ENCODE measurements around the gene MAP7. TPM values are rescaled to one million over a fixed set of nuclear protein-coding genes. Genes with fewer than 3 reads are reported as not detected.

MAP7 gene
- total RNA-seq, 4 donors from 2014 or later, result 0.29 to 6.8 (median 1.1) TPM

DNA sequence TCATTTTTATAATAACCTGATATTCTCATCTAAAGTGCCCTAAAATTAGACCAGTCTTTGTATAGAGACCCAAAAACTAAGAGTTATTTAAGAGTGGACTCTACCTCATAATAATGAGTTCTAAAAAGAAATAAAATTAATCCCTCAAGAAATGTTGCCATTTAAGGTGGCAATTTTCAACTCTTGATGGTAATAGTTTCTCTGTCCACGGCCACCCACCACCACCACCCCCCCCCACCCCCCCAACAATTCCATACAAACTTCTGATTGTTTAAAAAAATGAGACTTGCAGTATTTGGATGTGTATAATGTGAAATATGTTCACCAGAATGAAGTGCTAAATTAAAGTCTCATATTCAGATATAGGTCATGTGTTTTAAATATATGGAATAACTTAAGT lies 2.4 kb downstream of the MAP7 start:
- no peak overlapping the region for H3K27ac ChIP-seq
- TF ChIP-seq, protein P1, sequence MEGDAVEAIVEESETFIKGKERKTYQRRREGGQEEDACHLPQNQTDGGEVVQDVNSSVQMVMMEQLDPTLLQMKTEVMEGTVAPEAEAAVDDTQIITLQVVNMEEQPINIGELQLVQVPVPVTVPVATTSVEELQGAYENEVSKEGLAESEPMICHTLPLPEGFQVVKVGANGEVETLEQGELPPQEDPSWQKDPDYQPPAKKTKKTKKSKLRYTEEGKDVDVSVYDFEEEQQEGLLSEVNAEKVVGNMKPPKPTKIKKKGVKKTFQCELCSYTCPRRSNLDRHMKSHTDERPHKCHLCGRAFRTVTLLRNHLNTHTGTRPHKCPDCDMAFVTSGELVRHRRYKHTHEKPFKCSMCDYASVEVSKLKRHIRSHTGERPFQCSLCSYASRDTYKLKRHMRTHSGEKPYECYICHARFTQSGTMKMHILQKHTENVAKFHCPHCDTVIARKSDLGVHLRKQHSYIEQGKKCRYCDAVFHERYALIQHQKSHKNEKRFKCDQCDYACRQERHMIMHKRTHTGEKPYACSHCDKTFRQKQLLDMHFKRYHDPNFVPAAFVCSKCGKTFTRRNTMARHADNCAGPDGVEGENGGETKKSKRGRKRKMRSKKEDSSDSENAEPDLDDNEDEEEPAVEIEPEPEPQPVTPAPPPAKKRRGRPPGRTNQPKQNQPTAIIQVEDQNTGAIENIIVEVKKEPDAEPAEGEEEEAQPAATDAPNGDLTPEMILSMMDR (IDR thresholded peaks at IDR 0.05), result no peak
- no peak for TF ChIP-seq POLR2A (IDR thresholded peaks at IDR 0.05)

DNA sequence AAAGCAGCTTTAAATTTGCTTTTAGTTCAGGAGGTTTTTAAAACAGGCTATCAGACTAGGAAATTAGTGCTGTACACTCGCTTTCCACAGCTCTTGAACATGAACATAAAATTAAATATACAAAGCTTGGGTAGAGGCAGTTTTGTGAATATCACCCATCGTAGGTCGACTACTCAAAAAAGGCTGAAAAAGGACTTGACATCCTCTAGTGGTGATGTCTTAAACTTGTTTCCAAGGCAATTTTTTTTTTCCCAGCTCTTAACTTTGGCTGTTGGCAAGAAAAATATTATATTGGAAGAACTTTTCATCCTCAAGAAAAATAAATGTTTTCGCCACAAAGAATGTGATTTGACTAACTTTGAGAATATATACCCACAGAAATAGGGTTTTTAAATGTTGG lies 2.9 kb downstream of the MAP7 start:
- no peak for DNase-seq
- Histone ChIP-seq H3K4me1 (peaks cover 0 to 6% of the 10 kb centered on the region in 2 donors), H3K27ac (no peak overlapping the region), H3K36me3 (no peaks in the 10 kb centered on the region), H3K27me3 (peaks cover 0 to 5% of the 10 kb centered on the region in 2 donors), H3K9me3 (no peaks in the 10 kb centered on the region), H3K4me3 (no peak overlapping the region)
- TF ChIP-seq, protein P1 (IDR thresholded peaks at IDR 0.05), result peak in 3 of 4 experiments; percentile 7 to 30 (median 17)
- no peak for TF ChIP-seq POLR2A (IDR thresholded peaks at IDR 0.05)
- intact Hi-C loops (cut with DNase I; ENCODE audit: low total_unique reads), result no loop called here

More for the DNA sequence above, 2.4 kb downstream of the MAP7 start:
- no peaks in the 10 kb centered on the region for H3K36me3 ChIP-seq
- H3K4me1 ChIP-seq, result peaks cover 0 to 6% of the 10 kb centered on the region in 2 donors
- H3K9me3 ChIP-seq, result no peaks in the 10 kb centered on the region
- intact Hi-C loops (cut with DNase I; ENCODE audit: low total_unique reads), result no loop called here
- DNase-seq, result no peak
- H3K4me3 ChIP-seq, result no peak overlapping the region
- H3K27me3 ChIP-seq, result peaks cover 0 to 5% of the 10 kb centered on the region in 2 donors

DNA sequence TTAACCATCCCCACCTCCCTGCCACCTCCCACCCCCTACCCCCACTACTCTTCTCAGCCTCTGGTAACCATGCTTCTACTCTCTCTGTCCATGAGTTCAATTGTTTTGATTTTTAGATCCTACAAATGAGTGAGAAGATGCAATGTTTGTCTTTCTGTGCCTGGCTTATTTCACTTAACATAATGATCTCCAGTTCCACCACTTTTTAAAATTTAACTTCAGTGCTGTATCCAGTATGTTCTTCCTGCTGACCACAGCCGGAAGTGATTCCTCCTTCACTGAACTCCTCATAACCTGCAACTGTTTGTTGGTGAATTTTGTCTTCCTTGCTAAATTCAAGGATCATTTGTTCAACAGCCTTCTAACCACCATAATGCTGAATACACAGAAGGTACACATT lies 3.9 kb downstream of the MAP7 start:
- TF ChIP-seq POLR2A (IDR thresholded peaks at IDR 0.05), result no peak
- no peaks in the 10 kb centered on the region for H3K9me3 ChIP-seq
- H3K4me1 ChIP-seq, result peaks cover 0 to 6% of the 10 kb centered on the region in 2 donors
- H3K27me3 ChIP-seq, result peaks cover 0 to 5% of the 10 kb centered on the region in 2 donors
- intact Hi-C loops (cut with DNase I; ENCODE audit: low total_unique reads), result no loop called here
- no peak overlapping the region for H3K4me3 ChIP-seq
- no peaks in the 10 kb centered on the region for H3K36me3 ChIP-seq
- no peak overlapping the region for H3K27ac ChIP-seq
- no peak for DNase-seq

DNA sequence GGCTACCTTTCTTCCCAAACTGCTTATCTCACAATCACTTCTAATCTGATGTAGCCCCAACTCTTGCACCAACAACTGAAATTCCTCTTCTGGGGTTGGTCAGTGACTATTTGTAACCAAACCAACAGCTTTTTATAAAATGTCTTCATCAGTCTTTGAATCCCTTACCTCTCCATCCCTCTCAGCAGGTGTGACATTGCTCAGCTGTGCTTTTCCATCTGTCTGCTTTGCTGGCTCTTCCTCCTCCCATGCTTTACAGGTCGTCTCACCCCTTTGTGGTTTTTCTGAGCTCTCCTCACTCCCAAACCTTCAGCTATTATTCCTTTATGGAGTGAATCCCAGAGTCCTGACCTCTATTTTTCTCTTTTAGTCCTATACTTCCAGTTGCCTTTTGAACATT lies 5.9 kb downstream of the MAP7 start:
- no peaks in the 10 kb centered on the region for H3K27me3 ChIP-seq
- no peak for DNase-seq
- no peak overlapping the region for H3K27ac ChIP-seq
- no peak overlapping the region for H3K4me3 ChIP-seq
- no peaks in the 10 kb centered on the region for H3K9me3 ChIP-seq
- H3K4me1 ChIP-seq, result peaks cover 0 to under 1% of the 10 kb centered on the region in 2 donors
- TF ChIP-seq POLR2A (IDR thresholded peaks at IDR 0.05), result no peak
- TF ChIP-seq, protein P1 (IDR thresholded peaks at IDR 0.05), result no peak
- H3K36me3 ChIP-seq, result no peaks in the 10 kb centered on the region
- intact Hi-C loops (cut with DNase I; ENCODE audit: low total_unique reads), result no loop called here

DNA sequence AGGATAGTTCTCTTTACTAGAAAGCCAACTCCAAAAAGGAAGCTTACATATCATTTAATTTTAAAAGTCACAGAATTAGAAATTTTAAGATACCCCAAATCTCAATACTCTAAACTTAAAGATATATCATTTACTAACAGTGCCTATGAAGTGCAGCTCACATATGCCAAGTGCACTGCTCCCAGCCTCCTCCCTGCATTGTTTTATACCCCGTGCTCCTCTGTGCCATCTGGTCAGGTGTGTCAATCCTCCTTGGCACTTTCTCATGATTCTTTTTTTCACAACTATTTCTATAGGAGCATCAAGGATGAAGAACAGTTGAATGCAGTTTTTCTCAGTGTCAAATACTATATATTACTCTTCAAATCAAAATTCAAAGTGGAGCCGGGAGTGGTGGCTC lies 8.8 kb downstream of the MAP7 start:
- TF ChIP-seq, protein P1 (IDR thresholded peaks at IDR 0.05), result no peak
- no peak for TF ChIP-seq POLR2A (IDR thresholded peaks at IDR 0.05)
- no peaks in the 10 kb centered on the region for H3K9me3 ChIP-seq
- no peaks in the 10 kb centered on the region for H3K27me3 ChIP-seq
- no peak overlapping the region for H3K4me3 ChIP-seq
- no peak overlapping the region for H3K27ac ChIP-seq
- no peak for DNase-seq
- no peaks in the 10 kb centered on the region for H3K36me3 ChIP-seq
- intact Hi-C loops (cut with DNase I; ENCODE audit: low total_unique reads), result no loop called here
- H3K4me1 ChIP-seq, result no peaks in the 10 kb centered on the region
